Ascending aorta (tissue), 2 donors: ENCODE results near the gene GLCE. TPM values are rescaled to one million over a fixed set of nuclear protein-coding genes. Genes with fewer than 3 reads are reported as not detected.
A peak's percentile ranks its signal among the peaks of the same experiment; 100 is the strongest.

Experiments
- DNase-seq, 2 donors: peaks; one replicate each; pipeline ENCODE4 v3.0.0-alpha.2; 2019; ENCODE audit warnings: low spot score in 2 of 2
- H3K27ac ChIP-seq, 2 donors: fragments of 200-600 bp; sonication (generic); one replicate each; pipeline ENCODE4 v1.5.1; 2016 to 2017; ENCODE audit warnings: mild to moderate bottlenecking in 1 of 2
- H3K27me3 ChIP-seq: fragments of 200-600 bp; sonication (generic); one replicate; pipeline ENCODE4 v1.5.1; 2017
- H3K36me3 ChIP-seq, 2 donors: fragments of 200-600 bp; sonication (generic); one replicate each; pipeline ENCODE4 v1.5.1; 2016
- H3K4me1 ChIP-seq, 2 donors: fragments of 200-600 bp; sonication (generic); one replicate each; pipeline ENCODE4 v1.5.1; 2016 to 2017; ENCODE audit warnings: mild to moderate bottlenecking in 1 of 2
- H3K4me3 ChIP-seq, 2 donors: fragments of 200-600 bp; sonication (generic); one replicate each; pipeline ENCODE4 v1.5.1; 2016 to 2017; ENCODE audit warnings: mild to moderate bottlenecking in 1 of 2
- H3K9me3 ChIP-seq, 2 donors: fragments of 200-600 bp; sonication (generic); one replicate each; pipeline ENCODE4 v1.5.1; 2016
- intact Hi-C: fragments of 100-400 bp; cut with DNase I; formaldehyde crosslinking; loops from one replicate; pipeline ENCODE4 v1.15.1; 2023
- total RNA-seq: library from RNA; depleted of rRNA; stranded (reverse); fragments of >200 nt; gene quantifications from one replicate; pipeline ENCODE4 v1.1.0, GENCODE V29; 2016
- TF ChIP-seq, protein P1 (sequence below), 3 experiments: fragments of 200-600 bp in 2 of 3; fragments of 450-650 bp in 1 of 3; sonication (generic) in 2 of 3; IDR thresholded peaks; one replicate each; pipeline ENCODE4 v1.5.1; 2016 to 2019; ENCODE audit warnings: antibody characterized with exemption in 3 of 3, mild to moderate bottlenecking in 1 of 3, moderate library complexity in 1 of 3

GLCE gene
- total RNA-seq, 1 donor from 2014 or later: 13.9 TPM

DNA sequence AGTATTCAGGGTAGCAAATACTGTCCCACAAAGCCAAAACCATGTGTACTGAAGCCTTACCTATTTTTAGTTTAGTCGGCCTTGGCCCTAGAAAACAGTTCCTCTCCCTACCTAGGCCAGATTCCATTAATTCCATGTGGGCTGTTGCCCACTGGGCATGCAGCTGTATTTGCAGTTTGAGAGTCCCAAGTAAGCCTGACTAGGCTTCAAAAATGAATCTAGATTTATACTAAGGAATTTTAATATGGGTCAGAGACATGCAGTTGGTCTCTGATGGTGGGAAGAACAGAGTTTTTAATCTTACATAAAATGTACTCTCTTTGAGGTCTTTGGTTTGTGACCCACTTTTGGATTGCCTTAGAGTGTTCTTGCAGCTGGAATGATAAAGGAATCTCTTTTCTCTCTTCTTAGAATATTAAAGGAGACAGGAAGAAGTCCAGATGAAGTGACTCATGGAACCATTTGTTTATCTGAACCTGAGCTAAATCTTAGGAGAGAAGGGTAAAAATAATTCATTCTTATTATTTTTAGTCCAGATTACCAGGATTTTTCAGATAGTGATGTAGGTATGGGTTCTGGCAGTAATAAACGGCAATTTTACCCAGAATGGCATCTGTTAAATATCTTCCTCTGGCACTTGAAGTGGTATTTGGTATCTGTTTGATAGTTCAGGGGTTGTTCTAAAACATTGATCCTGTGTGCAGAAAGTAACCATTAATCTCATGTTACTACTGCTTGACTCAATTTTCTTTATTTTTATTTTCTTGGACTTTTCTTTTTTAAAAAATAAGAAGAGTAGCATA, 33.8 kb downstream of the GLCE start:
- Histone ChIP-seq H3K36me3 (no peaks in the 10 kb centered on the region), H3K4me3 (no peak overlapping the region), H3K27me3 (no peaks in the 10 kb centered on the region), H3K9me3 (peaks cover 0 to 12% of the 10 kb centered on the region in 2 donors), H3K4me1 (peaks cover 0 to 27% of the 10 kb centered on the region in 2 donors), H3K27ac (peak overlapping the region; percentile 48 to 65)
- TF ChIP-seq, protein P1, sequence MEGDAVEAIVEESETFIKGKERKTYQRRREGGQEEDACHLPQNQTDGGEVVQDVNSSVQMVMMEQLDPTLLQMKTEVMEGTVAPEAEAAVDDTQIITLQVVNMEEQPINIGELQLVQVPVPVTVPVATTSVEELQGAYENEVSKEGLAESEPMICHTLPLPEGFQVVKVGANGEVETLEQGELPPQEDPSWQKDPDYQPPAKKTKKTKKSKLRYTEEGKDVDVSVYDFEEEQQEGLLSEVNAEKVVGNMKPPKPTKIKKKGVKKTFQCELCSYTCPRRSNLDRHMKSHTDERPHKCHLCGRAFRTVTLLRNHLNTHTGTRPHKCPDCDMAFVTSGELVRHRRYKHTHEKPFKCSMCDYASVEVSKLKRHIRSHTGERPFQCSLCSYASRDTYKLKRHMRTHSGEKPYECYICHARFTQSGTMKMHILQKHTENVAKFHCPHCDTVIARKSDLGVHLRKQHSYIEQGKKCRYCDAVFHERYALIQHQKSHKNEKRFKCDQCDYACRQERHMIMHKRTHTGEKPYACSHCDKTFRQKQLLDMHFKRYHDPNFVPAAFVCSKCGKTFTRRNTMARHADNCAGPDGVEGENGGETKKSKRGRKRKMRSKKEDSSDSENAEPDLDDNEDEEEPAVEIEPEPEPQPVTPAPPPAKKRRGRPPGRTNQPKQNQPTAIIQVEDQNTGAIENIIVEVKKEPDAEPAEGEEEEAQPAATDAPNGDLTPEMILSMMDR (IDR thresholded peaks at IDR 0.05): no peak
- intact Hi-C loops: no loop called here
- no peak for DNase-seq

DNA sequence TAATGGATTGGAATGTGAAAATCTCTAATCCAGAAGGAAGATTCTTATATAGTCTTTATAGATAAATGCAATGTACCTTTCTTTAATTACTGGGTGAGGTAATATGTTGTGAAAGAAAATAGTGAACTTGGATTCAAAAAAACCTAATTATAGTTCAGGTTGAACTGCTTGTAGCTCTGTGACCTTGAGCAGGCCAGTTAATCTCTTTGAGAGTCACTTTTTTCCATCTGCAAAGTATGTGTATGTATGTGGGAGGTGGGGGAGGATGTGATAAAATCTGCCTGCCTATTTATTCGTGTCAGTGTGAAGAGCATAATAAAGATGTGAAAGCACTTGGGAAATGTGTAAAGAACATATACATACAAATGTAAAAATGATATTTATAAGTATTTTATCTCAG, 34.4 kb downstream of the GLCE start:
- Histone ChIP-seq H3K4me3 (no peak overlapping the region), H3K4me1 (peaks cover 0 to 27% of the 10 kb centered on the region in 2 donors), H3K27ac (peak overlapping the region; percentile 48 to 65), H3K36me3 (no peaks in the 10 kb centered on the region), H3K27me3 (no peaks in the 10 kb centered on the region), H3K9me3 (peaks cover 0 to 10% of the 10 kb centered on the region in 2 donors)
- TF ChIP-seq, protein P1 (IDR thresholded peaks at IDR 0.05): no peak
- no peak for DNase-seq
- intact Hi-C loops: no loop called here

DNA sequence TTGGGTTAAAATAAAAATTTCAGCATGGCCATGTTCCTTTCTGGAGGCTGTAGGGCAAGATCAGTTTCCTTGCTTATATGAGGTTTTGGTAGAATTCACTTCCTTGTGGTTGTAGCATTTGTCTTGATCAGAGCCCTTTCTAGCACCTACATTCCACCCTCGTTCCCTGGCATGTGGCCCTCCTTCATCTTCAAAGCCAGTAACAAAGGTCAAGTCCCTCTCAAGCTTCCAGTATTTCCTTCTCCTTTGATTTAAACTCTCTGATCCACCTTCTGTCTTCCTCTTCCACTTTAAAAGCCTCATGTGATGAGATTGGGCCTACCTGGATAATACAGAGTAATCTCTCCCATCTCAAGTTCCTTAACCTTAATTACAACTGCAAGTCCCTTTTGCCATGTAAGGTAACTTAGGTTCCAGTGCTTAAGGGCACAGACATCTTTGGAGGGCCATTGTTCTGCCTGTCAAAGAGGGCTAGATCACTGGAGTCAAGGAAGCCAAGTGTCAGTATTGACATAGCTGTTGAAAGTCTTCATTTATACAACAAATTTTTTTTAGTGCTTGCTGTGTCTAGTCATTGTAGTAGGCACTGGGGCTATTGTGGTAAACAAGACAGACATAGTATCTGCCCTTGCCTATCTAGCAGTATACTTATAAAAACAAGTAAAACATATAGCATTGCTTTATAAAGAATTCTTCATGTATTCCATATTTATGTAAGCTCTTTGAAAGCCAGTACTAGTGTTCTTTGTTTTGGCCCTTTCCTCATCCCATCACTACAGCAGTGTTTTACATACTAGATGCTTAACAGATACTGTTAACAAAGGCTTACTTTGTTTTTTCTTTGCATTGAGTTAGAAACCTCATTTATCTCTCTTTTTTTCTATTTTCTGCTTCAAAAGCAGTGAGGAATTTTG, 40.7 kb downstream of the GLCE start:
- intact Hi-C loops: no loop called here
- TF ChIP-seq, protein P1 (IDR thresholded peaks at IDR 0.05): no peak
- no peaks in the 10 kb centered on the region for H3K27me3 ChIP-seq
- H3K36me3 ChIP-seq: no peaks in the 10 kb centered on the region
- no peaks in the 10 kb centered on the region for H3K9me3 ChIP-seq
- no peak for DNase-seq
- no peaks in the 10 kb centered on the region for H3K4me1 ChIP-seq
- H3K4me3 ChIP-seq: no peak overlapping the region
- H3K27ac ChIP-seq: no peak overlapping the region

DNA sequence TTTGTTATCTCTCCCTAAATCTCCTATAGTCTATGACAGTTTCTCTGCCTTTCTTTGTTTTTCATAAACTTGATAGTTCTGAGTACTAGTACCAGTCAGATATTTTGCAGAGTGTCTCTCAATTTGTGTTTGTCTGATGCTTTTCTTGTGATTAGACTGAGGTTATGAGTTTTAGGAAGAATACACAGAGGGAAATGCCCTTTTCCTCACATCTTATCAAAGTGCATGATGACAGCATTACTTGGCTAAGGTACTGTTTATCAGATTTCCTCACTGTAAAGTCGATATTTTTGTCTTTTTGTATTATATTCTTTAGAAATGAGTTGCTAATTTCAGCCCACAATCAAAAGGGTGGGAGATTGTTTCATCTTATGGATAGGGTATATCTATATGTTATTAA, 45.6 kb downstream of the GLCE start:
- intact Hi-C loops: no loop called here
- no peaks in the 10 kb centered on the region for H3K36me3 ChIP-seq
- TF ChIP-seq, protein P1 (IDR thresholded peaks at IDR 0.05): no peak
- H3K4me3 ChIP-seq: no peak overlapping the region
- H3K27ac ChIP-seq: no peak overlapping the region
- no peaks in the 10 kb centered on the region for H3K4me1 ChIP-seq
- no peaks in the 10 kb centered on the region for H3K27me3 ChIP-seq
- no peak for DNase-seq
- H3K9me3 ChIP-seq: no peaks in the 10 kb centered on the region

DNA sequence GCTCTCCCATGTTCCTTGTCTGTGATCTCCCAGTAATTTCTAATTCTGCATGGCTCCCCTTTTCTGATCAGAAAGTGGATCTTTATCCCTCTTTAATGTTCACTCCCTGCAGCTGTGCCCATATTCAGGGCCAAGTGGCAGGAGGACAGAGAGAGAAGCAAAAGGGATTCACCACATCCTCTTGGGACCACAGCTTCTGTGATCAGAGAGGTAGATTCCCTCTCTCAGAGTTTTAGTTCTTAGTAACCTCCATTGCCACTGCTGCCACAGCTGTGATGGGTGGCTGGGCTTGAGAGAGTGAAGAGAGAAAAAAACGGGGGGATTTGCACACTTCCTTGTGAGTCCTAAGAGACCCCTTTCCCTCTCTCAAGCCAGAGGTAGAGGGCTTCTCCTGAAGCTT, 49.2 kb downstream of the GLCE start:
- H3K27me3 ChIP-seq: no peaks in the 10 kb centered on the region
- no peaks in the 10 kb centered on the region for H3K9me3 ChIP-seq
- DNase-seq: no peak
- H3K4me1 ChIP-seq: no peaks in the 10 kb centered on the region
- H3K36me3 ChIP-seq: no peaks in the 10 kb centered on the region
- no peak overlapping the region for H3K4me3 ChIP-seq
- no peak overlapping the region for H3K27ac ChIP-seq
- intact Hi-C loops: no loop called here
- TF ChIP-seq, protein P1 (IDR thresholded peaks at IDR 0.05): no peak
